Thyroid gland (tissue), 4 donors: Measurements from ENCODE around the gene UGT1A7. TPM values are rescaled to one million over a fixed set of nuclear protein-coding genes. Genes with fewer than 3 reads are reported as not detected.

Experiments
- DNase-seq, 2 donors: peaks; one replicate each; pipeline ENCODE4 v3.0.0-alpha.2; 2019
- H3K27ac ChIP-seq, 3 donors: fragments of 200-600 bp; sonication (generic); 1 replicate in 2 of 3; 2 replicates in 1 of 3; pipeline ENCODE4 v1.5.1; 2016 to 2019; ENCODE audit warnings: mild to moderate bottlenecking in 1 of 3, moderate library complexity in 1 of 3
- H3K27me3 ChIP-seq: fragments of 200-600 bp; sonication (generic); one replicate; pipeline ENCODE4 v1.5.1; 2019
- H3K36me3 ChIP-seq, 2 donors: fragments of 200-600 bp; sonication (generic); one replicate each; pipeline ENCODE4 v1.5.1; 2016 to 2019
- H3K4me1 ChIP-seq, 2 donors: fragments of 200-600 bp; sonication (generic); one replicate each; pipeline ENCODE4 v1.5.1; 2017 to 2019
- H3K4me3 ChIP-seq, 3 donors: fragments of 200-600 bp; sonication (generic); replicated peaks in 1 of 3; 1 replicate in 2 of 3; 2 replicates in 1 of 3; pipeline ENCODE4 v1.5.1; 2016; ENCODE audit warnings: mild to moderate bottlenecking in 1 of 3
- H3K9me3 ChIP-seq: fragments of 200-600 bp; sonication (generic); one replicate; pipeline ENCODE4 v1.5.1; 2017
- POLR2A ChIP-seq, 2 donors: fragments of 450-650 bp; IDR thresholded peaks; one replicate each; pipeline ENCODE4 v1.6.1; 2017; ENCODE audit warnings: antibody characterized with exemption in 2 of 2, mild to moderate bottlenecking in 2 of 2, moderate library complexity in 1 of 2
- WGBS, 2 donors: methylation state at CpG; one replicate each; pipeline ENCODE4 v1.1.5; 2017; 5-methylcytosine and 5-hydroxymethylcytosine counted together
- intact Hi-C: fragments of 100-400 bp; cut with DNase I; formaldehyde crosslinking; loops from one replicate; pipeline ENCODE4 v1.15.1; 2023
- total RNA-seq, 4 donors: library from RNA; depleted of rRNA; stranded (reverse); fragments of >200 nt; gene quantifications; one replicate each; pipeline ENCODE4 v1.2.3, GENCODE V29; 2016
- TF ChIP-seq, protein P1 (sequence below), 6 experiments: fragments of 200-600 bp in 3 of 6; fragments of 450-650 bp in 3 of 6; sonication (generic) in 3 of 6; IDR thresholded peaks; one replicate each; pipeline ENCODE4 v1.5.1; 2016 to 2019; ENCODE audit warnings: antibody characterized with exemption in 6 of 6, mild to moderate bottlenecking in 2 of 6, inconsistent platforms in 1 of 6, moderate library complexity in 1 of 6

The UGT1A7 gene
- total RNA-seq, 4 donors from 2014 or later: not detected

DNA sequence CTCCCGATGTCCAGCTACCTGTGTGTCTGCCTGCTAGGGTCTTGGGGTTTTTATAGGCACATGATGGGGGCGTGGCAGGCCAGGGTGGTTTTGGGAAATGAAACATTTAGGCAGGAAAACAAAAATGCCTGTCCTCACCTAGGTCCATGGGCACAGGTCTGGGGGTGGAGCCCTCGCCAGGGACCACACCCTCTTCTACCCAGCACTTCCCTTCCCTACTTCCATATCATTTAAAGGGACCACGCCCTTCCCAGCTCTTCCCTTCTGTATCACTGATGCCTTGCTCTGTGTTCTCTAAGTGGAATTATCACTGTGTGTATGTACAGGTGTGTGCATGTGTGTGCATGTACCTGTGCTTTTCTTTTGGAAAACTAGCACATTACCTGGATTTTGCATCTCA, 84.7 kb downstream of the UGT1A7 start:
- H3K36me3 ChIP-seq: no peaks in the 10 kb centered on the region
- no peak overlapping the region for H3K4me3 ChIP-seq
- WGBS, 2 donors: 84 to 89% methylated on average over 4 of the region's 4 CpGs
- no peak for DNase-seq
- H3K4me1 ChIP-seq: no peaks in the 10 kb centered on the region
- TF ChIP-seq POLR2A (IDR thresholded peaks at IDR 0.05): no peak
- TF ChIP-seq, protein P1, sequence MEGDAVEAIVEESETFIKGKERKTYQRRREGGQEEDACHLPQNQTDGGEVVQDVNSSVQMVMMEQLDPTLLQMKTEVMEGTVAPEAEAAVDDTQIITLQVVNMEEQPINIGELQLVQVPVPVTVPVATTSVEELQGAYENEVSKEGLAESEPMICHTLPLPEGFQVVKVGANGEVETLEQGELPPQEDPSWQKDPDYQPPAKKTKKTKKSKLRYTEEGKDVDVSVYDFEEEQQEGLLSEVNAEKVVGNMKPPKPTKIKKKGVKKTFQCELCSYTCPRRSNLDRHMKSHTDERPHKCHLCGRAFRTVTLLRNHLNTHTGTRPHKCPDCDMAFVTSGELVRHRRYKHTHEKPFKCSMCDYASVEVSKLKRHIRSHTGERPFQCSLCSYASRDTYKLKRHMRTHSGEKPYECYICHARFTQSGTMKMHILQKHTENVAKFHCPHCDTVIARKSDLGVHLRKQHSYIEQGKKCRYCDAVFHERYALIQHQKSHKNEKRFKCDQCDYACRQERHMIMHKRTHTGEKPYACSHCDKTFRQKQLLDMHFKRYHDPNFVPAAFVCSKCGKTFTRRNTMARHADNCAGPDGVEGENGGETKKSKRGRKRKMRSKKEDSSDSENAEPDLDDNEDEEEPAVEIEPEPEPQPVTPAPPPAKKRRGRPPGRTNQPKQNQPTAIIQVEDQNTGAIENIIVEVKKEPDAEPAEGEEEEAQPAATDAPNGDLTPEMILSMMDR (IDR thresholded peaks at IDR 0.05): no peak
- no peaks in the 10 kb centered on the region for H3K27me3 ChIP-seq
- intact Hi-C loops: no loop called here
- H3K27ac ChIP-seq: no peak overlapping the region
- no peaks in the 10 kb centered on the region for H3K9me3 ChIP-seq

DNA sequence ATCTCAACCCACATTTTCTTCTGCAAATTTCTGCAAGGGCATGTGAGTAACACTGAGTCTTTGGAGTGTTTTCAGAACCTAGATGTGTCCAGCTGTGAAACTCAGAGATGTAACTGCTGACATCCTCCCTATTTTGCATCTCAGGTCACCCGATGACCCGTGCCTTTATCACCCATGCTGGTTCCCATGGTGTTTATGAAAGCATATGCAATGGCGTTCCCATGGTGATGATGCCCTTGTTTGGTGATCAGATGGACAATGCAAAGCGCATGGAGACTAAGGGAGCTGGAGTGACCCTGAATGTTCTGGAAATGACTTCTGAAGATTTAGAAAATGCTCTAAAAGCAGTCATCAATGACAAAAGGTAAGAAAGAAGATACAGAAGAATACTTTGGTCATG, 86.4 kb downstream of the UGT1A7 start:
- Histone ChIP-seq H3K36me3 (no peaks in the 10 kb centered on the region), H3K27ac (no peak overlapping the region), H3K4me1 (no peaks in the 10 kb centered on the region), H3K4me3 (no peak overlapping the region), H3K27me3 (no peaks in the 10 kb centered on the region), H3K9me3 (no peaks in the 10 kb centered on the region)
- no peak for TF ChIP-seq POLR2A (IDR thresholded peaks at IDR 0.05)
- TF ChIP-seq, protein P1 (IDR thresholded peaks at IDR 0.05): no peak
- 81 to 85% methylated on average over 4 of the region's 4 CpGs for WGBS, 2 donors
- DNase-seq: no peak
- intact Hi-C loops: no loop called here

DNA sequence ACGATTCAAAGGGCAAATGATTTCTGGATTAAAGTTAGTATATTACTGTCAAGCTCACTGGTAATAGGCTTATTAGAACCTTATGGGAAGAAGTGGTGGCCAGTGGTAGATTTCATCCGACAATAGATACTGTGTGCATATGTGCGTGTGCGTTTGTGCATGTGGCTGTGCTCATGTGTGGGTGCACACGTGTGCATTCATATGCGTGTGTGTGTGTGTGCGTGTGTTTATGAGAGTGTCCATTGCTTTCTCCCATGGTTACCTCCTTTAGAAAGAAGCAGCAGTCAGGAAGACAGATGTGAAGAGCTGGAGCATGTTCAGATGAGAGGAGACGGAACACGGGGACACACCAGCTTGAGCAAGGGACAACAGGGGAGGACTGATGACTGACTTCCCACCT, 87.6 kb downstream of the UGT1A7 start:
- no peaks in the 10 kb centered on the region for H3K9me3 ChIP-seq
- no peaks in the 10 kb centered on the region for H3K36me3 ChIP-seq
- H3K27ac ChIP-seq: no peak overlapping the region
- no peak overlapping the region for H3K4me3 ChIP-seq
- no peak for DNase-seq
- TF ChIP-seq POLR2A (IDR thresholded peaks at IDR 0.05): no peak
- TF ChIP-seq, protein P1 (IDR thresholded peaks at IDR 0.05): no peak
- H3K27me3 ChIP-seq: no peaks in the 10 kb centered on the region
- 91 to 94% methylated on average over 9 of the region's 9 CpGs for WGBS, 2 donors
- H3K4me1 ChIP-seq: no peaks in the 10 kb centered on the region
- intact Hi-C loops: no loop called here

DNA sequence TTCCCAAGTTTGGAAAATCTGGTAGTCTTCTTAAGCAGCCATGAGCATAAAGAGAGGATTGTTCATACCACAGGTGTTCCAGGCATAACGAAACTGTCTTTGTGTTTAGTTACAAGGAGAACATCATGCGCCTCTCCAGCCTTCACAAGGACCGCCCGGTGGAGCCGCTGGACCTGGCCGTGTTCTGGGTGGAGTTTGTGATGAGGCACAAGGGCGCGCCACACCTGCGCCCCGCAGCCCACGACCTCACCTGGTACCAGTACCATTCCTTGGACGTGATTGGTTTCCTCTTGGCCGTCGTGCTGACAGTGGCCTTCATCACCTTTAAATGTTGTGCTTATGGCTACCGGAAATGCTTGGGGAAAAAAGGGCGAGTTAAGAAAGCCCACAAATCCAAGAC, 90.5 kb downstream of the UGT1A7 start:
- 92 to 94% methylated on average over 16 of the region's 16 CpGs for WGBS, 2 donors
- H3K27ac ChIP-seq: no peak overlapping the region
- intact Hi-C loops: no loop called here
- H3K9me3 ChIP-seq: no peaks in the 10 kb centered on the region
- no peak overlapping the region for H3K4me3 ChIP-seq
- no peak for DNase-seq
- TF ChIP-seq, protein P1 (IDR thresholded peaks at IDR 0.05): no peak
- TF ChIP-seq POLR2A (IDR thresholded peaks at IDR 0.05): no peak
- H3K36me3 ChIP-seq: no peaks in the 10 kb centered on the region
- H3K4me1 ChIP-seq: no peaks in the 10 kb centered on the region
- H3K27me3 ChIP-seq: no peaks in the 10 kb centered on the region

DNA sequence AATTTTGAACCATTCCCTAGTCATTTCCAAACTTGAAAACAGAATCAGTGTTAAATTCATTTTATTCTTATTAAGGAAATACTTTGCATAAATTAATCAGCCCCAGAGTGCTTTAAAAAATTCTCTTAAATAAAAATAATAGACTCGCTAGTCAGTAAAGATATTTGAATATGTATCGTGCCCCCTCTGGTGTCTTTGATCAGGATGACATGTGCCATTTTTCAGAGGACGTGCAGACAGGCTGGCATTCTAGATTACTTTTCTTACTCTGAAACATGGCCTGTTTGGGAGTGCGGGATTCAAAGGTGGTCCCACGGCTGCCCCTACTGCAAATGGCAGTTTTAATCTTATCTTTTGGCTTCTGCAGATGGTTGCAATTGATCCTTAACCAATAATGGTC, 90.9 kb downstream of the UGT1A7 start:
- WGBS, 2 donors: 74 to 75% methylated on average over 5 of the region's 5 CpGs
- no peak overlapping the region for H3K27ac ChIP-seq
- intact Hi-C loops: no loop called here
- H3K4me1 ChIP-seq: no peaks in the 10 kb centered on the region
- no peak for DNase-seq
- H3K9me3 ChIP-seq: no peaks in the 10 kb centered on the region
- no peaks in the 10 kb centered on the region for H3K36me3 ChIP-seq
- TF ChIP-seq, protein P1 (IDR thresholded peaks at IDR 0.05): no peak
- TF ChIP-seq POLR2A (IDR thresholded peaks at IDR 0.05): no peak
- H3K4me3 ChIP-seq: no peak overlapping the region
- H3K27me3 ChIP-seq: no peaks in the 10 kb centered on the region
